Measurements from ENCODE around the gene RNASEL. TPM values are rescaled to one million over a fixed set of nuclear protein-coding genes. Genes with fewer than 3 reads are reported as not detected.
A peak's percentile ranks its signal among the peaks of the same experiment; 100 is the strongest.

The RNASEL gene
- total RNA-seq, 1 donor from 2014 or later, result 4.1 TPM

DNA sequence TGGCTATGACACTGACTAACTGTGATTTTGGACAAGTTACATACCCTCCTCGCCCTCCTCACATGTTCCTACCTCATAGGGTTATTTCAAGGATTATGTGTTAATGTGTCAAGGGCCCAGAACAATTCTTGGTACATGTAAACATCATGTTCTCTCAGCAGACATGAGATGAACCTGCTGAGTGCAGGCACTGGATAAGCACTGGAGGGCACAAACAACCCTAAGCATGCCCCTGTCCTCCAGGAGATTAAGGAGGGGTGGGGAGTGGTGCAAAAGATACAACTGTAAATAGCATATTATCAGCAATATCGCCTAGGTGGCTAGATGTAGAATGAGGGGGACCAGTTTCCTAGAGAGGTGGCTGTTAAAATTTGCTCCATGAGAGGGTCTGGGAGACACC, 32.9 kb upstream of the RNASEL start:
- DNase-seq, result no peak

DNA sequence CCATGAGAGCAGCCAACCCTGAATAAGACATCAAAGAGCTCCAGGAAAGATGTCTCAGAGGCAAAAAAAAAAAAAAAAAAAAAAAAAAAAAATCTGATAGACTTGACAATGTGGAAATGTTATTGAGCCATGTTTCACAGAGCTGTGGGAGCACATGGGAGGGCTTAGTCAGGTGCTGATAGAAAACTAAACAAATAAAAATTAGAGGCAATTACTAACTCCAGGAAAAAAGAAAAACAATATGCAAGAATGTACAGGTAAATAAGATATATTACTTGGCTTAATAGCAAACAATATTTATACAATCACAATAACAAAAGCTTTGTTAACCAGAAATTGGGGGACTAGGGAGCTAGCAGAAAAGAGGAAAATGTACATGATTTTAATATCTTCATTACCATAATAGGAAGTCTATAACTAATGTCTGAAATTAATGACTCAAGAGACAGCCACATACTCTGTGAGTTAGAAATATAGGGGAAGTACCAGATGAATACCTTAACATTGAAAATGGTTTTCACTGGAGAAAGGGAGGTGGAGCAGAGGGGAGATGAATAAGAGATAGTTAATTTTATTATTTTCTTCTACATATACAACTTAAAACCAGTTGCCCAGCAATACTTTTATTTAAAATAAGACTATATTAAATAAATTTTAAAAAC, 32.0 kb upstream of the RNASEL start:
- DNase-seq, result no peak

DNA sequence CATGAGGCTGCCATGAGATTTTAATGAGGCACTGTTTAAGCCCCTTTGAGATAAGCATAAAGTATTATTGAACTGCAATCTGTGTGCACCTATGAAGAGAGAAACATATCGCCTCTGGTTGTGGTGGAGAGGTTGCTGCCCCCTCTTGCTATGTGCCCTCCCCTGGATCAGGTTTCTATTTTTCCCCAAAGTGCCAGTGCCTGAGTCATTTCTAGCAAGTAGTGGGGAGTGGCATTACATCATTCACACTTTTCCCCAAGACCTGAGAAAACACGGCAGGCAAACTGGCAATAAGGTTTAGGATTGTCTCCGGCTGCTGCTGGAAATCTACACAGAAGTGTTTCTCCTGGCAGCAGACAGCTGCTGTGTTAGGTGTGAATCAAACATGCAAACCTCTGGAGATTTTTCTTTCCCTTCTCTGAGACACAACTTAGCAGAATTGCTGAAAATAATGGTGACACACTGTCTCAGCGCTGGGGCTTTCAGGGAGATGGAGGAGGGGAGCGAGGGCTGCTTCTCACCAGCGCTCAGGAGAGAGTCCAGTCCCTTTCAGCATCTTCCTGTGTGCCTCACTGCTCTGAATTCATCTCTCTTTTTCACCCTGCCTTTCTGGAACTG, 28.8 kb upstream of the RNASEL start:
- DNase-seq, result peak; percentile 48

DNA sequence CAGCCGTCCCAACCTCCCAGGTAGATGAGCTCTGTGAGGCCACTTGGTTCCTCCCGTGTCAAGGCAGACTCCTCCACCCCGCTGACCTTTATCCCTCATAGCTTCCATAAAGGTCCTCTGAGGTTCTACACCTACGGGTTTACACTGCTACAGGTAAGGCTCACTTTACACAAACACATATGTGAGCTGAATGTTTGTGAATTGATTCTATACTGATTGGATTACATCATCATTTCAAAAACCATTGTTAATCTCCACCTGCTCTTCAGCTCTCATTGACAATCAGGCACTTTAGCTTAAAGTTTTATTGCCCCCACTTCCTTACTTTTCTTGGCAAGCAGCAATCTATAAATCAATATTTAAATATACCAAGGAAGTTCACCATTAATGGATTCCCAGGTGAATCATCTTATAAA, 28.0 kb upstream of the RNASEL start:
- no peak for DNase-seq

DNA sequence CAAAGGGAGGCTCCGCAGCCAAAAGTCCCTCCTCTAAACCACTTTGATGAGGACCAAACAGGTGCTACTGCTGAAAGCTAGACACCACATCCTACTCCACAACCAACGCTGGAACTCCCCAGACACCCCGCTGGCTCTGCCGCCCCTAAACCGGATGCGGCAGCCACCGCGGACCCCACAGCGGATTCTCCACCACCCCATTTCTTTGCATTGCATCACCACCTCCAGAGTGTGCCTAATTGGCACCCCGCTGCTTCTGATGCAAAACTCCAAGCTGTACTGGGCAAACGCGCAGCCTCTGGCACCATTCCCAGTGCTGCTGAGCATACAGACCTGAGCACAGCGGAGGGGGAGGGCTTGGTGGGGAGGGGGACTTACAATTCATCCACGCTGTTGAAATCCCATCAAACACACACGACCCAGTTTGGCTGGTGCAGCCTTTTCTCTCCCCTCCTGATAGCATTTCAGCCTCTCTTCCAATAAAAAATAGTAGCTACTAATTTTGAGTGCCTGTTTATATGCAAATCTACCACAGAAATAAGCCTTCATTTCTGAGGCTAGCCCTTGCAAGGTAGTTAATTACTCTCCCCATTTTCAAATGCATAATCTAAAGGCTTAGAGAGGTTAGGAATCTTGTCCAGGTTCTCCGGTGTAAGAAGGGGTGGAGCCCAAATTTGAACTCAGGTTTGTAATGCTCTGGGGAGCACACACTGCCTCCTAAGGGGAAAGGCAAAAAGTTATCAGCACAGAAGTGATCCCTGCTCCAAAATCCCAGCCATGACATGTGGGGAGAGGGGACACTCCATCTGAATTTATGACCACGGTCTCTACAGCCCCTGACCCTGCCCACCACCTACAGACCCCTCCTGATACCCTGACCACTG, 27.3 kb upstream of the RNASEL start:
- DNase-seq, result peak; percentile 24

DNA sequence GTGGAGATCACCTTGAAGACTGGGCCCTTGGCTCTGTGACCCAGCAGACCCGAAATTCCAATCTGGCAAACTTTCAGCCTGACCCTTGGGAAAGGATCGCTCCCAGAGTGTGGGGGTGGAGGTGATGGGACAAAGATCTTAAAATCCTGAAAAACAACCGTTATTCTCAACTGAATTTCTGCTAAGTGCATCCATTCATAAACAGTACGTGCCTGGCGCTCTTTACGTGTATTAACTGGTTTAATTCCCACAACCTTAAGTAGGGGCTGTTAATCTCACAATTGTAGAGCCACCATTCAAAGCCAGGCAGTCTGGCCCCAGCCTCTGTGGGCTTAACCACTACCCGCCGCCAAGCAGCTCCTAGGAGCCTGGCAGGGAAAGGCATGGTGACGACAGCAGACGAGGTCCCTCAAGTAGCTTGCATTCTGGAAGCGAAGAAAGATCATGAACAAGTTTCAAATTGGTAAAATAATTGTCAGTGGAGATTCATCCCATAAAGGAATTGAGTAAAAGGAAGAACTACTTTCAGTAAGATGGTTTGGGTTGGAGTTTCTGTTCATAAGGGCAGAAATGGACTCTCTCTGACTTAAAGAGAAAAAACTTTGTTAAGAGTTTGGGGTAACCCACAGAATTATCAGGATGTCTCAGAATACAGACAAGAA, 26.5 kb upstream of the RNASEL start:
- DNase-seq, result peak; percentile 20

DNA sequence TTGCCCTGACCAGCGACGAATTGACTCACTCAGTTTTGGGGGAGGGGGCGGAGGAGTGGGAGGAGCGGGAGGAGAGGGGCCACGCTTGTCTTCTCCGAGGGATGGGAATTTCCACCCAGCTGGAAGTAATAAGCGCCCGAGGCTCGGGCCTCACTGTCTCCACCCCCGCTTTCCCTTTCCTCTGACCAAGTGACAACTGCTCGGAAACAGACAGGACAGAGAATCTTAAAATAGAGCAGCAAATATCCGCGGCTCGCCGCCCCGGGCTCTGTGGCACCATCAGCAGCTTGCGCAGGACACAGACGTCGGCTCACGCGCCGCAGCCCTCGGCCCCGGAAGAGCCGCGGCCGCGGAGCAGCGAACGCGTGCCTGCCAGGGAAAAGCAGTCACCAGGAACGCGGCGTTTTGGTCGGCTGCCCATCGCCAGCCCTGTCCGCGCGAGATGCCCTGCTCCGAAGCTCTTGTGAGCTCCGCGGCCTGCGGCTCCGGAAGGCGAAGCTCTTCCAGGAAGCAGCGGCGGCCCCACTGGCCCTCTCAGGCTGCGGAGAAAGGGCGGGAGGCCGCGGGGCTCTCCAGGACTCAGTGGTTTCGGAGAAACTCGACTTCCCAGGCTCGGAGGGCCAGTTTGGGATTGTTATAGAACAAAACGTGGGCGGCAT, 25.9 kb upstream of the RNASEL start:
- peak; percentile 62 for DNase-seq

DNA sequence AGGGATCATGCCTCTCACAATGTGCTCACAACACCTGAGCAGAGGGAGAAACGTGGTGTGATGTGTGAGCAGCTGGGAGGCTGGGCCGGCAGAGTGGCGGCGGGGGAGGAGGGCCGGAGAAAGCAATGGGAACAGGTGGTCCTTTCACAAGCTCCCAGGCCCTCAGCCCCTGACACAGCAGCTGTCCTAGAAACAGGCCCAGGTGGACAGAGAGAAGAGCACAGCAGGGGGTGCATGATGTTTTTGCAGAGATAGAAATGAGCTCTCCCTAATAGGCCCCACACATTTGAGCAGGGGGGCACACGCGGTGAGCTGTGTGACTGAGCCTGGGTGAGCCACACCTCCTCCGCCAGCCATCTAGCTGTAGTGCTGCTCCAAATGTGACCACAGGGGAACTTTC, 22.7 kb upstream of the RNASEL start:
- no peak for DNase-seq

DNA sequence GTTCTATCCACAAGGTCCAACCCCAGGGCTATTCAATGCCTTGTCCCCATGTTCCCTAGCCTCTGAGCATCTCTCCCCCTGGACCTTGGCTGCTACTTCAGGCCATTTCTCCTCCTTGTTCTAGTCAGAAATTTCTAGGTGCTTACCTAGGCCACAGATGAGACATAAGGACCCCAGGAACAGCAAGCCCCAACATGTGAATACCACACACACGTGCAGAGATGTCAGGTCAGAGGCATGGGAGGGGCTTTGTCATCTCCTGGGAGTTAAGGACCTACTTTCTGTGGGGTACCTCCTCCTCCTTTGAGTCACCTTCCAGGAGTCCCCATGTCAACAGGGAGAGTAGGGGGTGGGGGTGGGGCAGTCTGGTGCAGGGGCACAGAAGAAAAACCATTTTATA, 22.3 kb upstream of the RNASEL start:
- DNase-seq, result no peak

DNA sequence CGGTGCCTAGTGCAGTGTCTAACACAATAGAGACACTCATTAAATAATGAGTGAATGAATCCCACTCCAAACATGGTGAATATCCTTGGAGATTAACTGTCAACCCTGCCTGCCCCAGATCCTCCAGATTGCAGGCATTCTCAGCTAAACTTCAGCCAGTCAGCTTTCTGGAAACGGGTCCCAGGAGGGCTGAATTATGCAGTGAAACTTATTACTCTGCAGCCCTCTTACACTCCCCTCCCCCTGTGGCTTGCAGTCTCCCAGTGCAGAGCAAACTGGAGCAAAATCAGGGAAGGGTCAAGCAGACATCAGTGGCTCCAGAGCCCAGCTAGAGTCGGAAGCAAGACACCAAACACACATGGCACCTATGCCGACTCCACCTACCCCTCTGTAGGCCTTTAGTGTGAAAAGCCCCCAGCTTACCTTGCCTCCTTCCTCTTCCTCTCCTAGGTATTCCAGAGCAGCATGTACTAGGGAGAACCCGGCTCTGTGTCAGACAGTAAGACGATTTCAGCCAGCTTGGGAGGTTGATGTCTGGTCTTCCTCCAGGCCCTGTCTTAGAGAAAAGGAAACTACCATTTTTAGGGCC, 21.6 kb upstream of the RNASEL start:
- DNase-seq, result no peak

DNA sequence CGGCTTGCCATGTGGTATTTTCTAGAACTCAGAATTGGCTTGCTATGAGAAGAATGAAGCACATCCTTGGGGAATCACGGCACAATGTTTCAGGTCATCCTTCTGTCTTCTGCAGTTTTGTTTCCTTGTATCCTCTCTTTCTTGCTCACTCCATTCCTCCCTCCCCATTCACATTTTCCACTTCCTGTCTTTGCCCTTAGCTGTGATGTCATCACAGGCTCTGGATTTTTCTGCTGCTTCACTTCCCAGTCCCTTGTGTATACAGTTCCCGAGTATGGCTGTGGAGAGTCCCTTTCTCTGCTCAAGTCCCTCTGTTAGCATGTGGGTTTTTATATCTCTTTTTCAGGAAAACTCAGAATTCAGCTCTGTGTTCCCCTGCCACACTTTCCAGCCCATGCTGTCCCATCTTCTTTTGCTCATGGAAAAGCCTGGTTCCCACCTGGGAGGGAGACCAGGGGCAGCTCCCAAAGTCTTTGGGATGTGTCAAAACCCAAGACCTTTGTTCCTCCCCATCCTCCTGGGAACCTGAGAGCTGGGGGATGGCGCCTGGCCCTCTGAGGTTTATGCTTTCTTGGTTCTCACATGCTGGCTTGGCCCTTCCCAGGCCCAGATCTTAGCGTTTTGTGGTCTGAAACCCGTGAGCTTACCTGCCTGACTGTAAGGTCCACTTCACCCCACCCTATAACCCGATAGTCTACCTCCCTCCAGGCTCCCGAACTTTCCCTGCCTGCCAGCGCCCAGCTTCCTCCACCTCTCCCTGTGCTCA, 20.0 kb upstream of the RNASEL start:
- no peak for DNase-seq

DNA sequence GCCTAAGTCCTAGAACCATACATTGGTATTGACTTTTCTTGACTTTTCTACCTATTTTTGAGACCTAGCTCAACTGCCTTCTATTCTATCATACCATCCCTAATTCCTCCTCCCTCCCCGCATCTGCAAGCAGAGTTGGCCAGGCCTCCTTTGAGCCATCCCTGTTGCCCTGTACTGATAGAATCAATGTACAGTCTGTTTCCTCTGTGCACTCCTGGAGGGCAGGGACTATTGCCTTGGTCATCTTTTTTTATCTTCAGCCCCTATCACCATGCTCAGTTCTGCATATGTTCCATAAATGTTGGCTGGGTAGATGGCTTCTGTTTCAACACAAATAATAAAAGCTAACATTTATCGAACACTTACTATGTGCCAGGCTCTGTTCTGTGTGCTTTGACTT, 19.2 kb upstream of the RNASEL start:
- DNase-seq, result no peak

DNA sequence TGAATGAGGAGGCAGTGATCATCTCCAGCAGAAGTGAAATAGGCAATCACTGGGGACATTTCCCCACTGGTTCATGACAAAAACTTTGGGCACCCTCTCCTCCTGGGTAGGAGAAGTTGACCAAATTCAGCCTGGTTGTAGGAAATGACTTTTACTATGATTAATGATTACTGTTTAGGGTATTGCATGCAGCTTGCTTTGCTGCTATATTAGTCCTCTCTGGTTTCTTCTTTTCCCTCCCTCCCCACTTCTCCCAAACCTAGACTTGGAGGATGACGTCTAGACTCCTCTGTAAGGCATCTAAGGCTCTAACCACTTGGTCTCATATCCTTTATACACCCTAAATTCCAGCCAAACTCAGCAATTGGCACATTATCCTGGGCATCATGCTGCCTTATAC, 18.5 kb upstream of the RNASEL start:
- no peak for DNase-seq

DNA sequence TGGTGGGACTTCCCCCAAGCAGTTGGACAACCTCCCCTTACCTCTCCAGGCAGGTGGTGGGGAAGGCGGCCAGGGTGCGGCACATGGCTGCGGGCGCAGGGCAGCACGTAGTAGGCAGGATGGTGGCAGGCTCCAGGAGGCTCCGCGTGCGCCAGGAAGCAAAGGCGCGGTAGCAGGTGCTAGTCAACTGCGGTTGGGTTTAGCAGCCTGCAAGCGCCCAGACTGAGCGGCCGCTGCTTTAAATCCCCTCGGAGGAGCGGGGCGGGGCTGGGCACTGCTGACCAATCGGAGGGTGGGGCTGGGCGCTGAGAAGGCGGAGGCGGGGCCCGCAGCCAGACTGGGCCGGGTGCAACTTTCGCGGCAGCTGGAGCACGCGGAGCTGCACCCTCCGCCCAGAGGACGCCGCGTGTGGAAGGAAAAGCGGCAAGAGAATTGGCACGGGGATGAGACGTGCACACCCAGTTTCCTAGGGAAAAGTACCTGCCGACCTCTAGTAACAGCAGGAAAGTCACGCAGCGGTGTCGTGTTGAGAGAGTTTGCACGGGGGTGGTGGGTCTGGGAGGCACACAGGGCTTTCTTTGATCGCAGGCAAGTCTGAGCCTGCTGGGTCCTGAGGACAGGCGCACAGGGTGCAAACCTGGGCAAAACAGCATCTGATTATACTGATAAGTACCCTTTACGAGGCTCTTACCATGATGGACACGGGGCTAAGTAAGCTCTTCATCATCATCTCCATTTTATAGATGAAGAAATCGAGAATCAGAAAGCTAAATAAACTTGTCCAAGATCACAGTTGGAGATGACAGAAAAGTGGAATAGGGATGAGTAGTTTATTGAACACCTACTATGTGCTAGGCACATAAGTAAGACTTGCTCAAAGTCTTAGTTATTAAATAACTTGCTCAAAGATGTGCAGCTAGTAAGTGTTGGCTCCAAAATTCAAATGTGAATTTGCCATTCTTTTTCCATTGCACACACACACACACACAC, 15.4 kb upstream of the RNASEL start, which contains the start of gene RGS16:
Gene RGS16 (minus strand): TSS at position 215 of the 990 bp plus-strand sequence. CDS start 130 bp downstream, at position 85.
- DNase-seq, result peak; percentile 82

DNA sequence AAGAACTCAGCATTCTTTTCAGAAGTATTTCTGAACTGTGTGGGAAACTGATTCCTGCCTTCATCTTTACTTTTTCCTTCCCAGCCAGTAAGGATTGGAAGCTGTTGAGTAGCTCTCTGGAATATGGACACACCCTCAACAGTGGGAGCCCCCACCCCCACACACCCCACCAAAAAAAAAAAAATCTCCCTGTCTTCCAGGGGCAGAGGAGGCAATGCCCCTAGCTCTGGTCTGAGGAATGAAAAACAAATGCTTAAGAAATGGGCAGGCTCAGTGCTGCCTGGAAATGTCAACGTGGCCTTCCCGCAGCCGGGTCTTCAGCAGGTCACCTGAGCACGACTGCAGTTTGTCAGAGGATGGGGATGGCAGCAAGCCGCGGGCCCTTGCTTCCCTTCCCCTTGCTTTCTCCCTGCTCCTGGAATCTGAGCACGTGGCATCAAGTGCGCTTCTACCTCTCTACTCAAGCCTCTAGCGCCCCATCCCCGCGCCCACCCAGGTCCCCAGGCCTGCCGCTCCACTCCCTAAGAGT, 14.7 kb upstream of the RNASEL start:
- DNase-seq, result no peak

DNA sequence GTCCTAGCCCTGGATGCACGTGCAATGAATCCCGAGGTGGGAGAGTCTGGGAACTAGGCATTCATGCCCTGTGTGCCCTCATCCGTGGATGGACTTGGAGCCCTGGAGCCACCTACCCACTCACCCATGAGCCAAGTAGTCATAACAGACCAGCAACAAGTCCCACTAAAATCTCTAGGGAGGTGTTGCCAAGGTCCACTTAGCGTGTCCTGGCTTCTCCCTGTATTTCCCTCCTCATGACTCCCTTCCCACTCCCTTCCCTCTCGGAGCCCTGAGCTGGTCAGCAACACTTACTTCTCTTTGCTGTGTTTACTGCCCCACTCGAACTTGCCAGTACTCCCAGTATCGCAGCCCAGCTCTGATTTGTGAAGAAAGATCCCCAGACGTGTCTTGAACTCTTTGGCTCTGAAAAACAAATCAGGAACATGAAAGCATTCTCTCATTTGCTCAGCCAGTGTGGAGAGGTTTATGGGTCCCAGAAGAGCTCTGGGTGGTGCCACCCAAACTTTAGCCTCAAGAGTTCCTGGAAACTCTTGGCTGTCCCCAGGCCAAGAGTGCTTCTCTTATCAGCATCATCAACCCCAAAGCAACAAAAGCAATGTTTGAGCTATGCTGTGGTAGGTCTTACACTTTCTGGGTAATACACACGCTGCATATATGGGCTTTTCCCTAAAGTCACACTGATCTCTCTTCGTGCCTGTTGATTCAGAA, 14.0 kb upstream of the RNASEL start:
- DNase-seq, result no peak

DNA sequence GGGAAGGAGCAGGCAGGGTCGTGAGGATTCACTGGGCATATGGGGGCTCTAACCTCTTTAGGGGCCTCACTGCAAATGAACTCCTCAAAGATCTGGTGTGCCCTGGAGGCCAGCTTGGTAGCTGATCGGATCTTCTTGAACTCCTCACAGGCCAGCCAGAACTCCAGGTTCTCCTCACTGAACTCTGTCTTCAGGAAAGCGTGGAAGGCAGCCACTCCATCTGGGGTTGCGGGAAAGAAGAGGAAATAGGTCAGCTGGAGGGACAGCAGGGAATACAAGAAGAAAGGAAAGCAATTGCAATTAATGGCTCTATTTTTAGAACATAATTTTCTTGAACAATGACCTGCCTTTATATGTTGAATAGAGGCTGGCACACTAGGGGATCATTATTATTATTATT, 12.9 kb upstream of the RNASEL start:
- no peak for DNase-seq

DNA sequence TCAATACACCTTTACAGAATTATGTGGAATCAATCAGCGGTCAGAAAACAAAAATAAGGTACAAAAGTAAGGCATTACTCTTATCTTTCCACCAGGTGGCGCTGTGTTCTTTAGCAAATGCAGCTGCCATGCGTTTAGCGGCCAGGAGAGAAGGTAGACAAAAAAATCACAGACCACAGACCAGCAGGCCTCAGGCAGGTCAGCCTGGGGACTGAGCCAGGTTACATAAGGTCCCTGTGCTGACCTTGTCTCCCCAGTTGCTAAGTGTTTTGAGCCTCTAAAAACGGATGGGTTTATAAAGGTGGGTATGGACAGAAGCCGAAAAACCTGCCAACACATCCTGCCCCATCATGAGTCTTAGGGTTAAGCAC, 12.3 kb upstream of the RNASEL start:
- peak; percentile 27 for DNase-seq
